Transverse colon (tissue), 4 donors: ENCODE results near the gene CCDC43. TPM values are rescaled to one million over a fixed set of nuclear protein-coding genes. Genes with fewer than 3 reads are reported as not detected.
"Not testable (repeated sequence)": the region's sequence is repeated elsewhere in the genome, so short reads cannot be mapped to it uniquely, and the experiment has no call there.

Experiments
- DNase-seq: peaks from one replicate; pipeline ENCODE4 v3.0.0-alpha.2; 2019
- H3K27ac ChIP-seq, 4 donors: fragments of 200-600 bp; sonication (generic); 2 replicates each; pipeline ENCODE4 v1.5.1; 2016 to 2018; ENCODE audit warnings: inconsistent platforms in 4 of 4
- H3K27me3 ChIP-seq: fragments of 200-600 bp; sonication (generic); 2 replicates; pipeline ENCODE4 v1.5.1; 2017; ENCODE audit warnings: inconsistent platforms
- H3K36me3 ChIP-seq, 4 donors: fragments of 200-600 bp; sonication (generic); 2 replicates each; pipeline ENCODE4 v1.5.1; 2017 to 2019; ENCODE audit warnings: inconsistent platforms in 4 of 4
- H3K4me1 ChIP-seq, 4 donors: fragments of 200-600 bp; sonication (generic); 2 replicates each; pipeline ENCODE4 v1.5.1; 2017 to 2020; ENCODE audit warnings: inconsistent platforms in 4 of 4
- H3K4me3 ChIP-seq, 4 donors: fragments of 200-600 bp; sonication (generic); 1 replicate in 1 of 4; 2 replicates in 3 of 4; pipeline versions ENCODE4 v1.5.1 to v1.6.1; 2017 to 2019; ENCODE audit warnings: inconsistent platforms in 4 of 4
- H3K9me3 ChIP-seq, 2 donors: fragments of 200-600 bp; sonication (generic); 2 replicates each; pipeline ENCODE4 v1.5.1; 2017 to 2019; ENCODE audit warnings: inconsistent platforms in 2 of 2
- CTCF ChIP-seq, 5 experiments: fragments of 200-600 bp in 3 of 5; fragments of 450-650 bp in 2 of 5; sonication (generic) in 3 of 5; IDR thresholded peaks; 1 replicate in 2 of 5; 2 replicates in 3 of 5; pipeline ENCODE4 v1.5.1; 2016 to 2017; ENCODE audit warnings: antibody characterized with exemption in 5 of 5, inconsistent platforms in 3 of 5, mild to moderate bottlenecking in 2 of 5, moderate library complexity in 1 of 5
- EP300 ChIP-seq: sonication (generic); formaldehyde crosslinking; IDR thresholded peaks from one replicate; pipeline ENCODE4 v1.6.1; 2017; ENCODE audit warnings: antibody characterized with exemption, low read depth
- POLR2A ChIP-seq: fragments of 450-650 bp; IDR thresholded peaks from one replicate; pipeline ENCODE4 v1.6.1; 2016; ENCODE audit warnings: antibody characterized with exemption, mild to moderate bottlenecking, moderate library complexity
- POLR2AphosphoS5 ChIP-seq, 3 donors: sonication (generic); formaldehyde crosslinking; IDR thresholded peaks; one replicate each; pipeline ENCODE4 v1.6.1; 2016; ENCODE audit warnings: antibody characterized with exemption in 3 of 3
- WGBS, 2 donors: methylation state at CpG; one replicate each; pipeline ENCODE4 v1.1.5; 2018; ENCODE audit warnings: low coverage in 1 of 2; 5-methylcytosine and 5-hydroxymethylcytosine counted together
- in situ Hi-C, 4 donors: fragments of 200-750 bp; cut with MboI; loops; one replicate each; pipeline versions ENCODE4 v1.15.0 to v1.15.1; 2017; ENCODE audit warnings: low sequenced_read_pairs in 3 of 4, low pct_ligation_motif_present in 1 of 4, low pct_unique_long_range_greater_than_20kb in 1 of 4
- intact Hi-C: fragments of 100-400 bp; cut with DNase I; formaldehyde crosslinking; loops from one replicate; pipeline ENCODE4 v1.15.1; 2023; ENCODE audit warnings: low total_unique reads
- total RNA-seq, 4 donors: library from RNA; depleted of rRNA; stranded (reverse); fragments of >200 nt; gene quantifications; one replicate each; pipeline ENCODE4 v1.1.0, GENCODE V29; 2016

The CCDC43 gene
- total RNA-seq, 4 donors from 2014 or later = 2.0 to 16.1 (median 13.8) TPM

GRCh38 chr17:44688675-44689476 is 700 bp downstream of the CCDC43 start:
- Histone ChIP-seq H3K4me3 (peak overlapping the region; percentile 35 to 77 (median 68)), H3K27me3 (no peaks in the 10 kb centered on the region), H3K9me3 (no peaks in the 10 kb centered on the region), H3K27ac (peak overlapping the region; percentile 78 to 88 (median 85)), H3K4me1 (peaks cover 0 to 18% (median 14%) of the 10 kb centered on the region in 4 donors), H3K36me3 (peaks cover 0 to 1% (median 0%) of the 10 kb centered on the region in 4 donors)
- no peak for DNase-seq
- TF ChIP-seq CTCF (IDR thresholded peaks at IDR 0.05) (no peak), EP300 (no peak), POLR2A (no peak), POLR2AphosphoS5 (IDR thresholded peaks at IDR 0.05) (no peak)
- WGBS, 2 donors = 1 to 5% methylated on average over 4 to 13 of the region's 13 CpGs
- intact Hi-C loops (no loop called here), in situ Hi-C loops (no loop called here)

DNA sequence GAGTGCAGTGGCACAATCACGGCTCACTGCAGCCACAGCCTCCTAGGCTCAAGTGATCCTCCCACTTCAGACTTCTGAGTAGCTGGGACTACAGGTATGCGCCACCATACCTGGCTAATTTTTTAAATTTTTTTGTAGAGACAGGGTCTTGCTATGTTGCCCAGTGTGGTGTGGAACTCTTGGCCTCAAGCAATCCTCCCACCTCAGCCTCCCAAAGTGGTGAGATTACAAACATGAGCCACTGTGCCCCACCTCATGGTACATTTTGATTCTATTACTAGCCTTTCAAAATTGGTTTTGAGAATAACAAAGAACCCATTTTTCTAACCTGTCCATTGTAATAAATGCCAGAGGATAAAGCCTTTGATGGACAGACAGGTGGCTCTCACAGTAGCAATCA is 1.4 kb downstream of the CCDC43 start:
- Histone ChIP-seq H3K27ac (no peak overlapping the region), H3K9me3 (no peaks in the 10 kb centered on the region), H3K4me3 (peak overlapping the region in 1 of 4 donors; percentile 73), H3K27me3 (no peaks in the 10 kb centered on the region), H3K36me3 (peaks cover 0 to 8% (median under 1%) of the 10 kb centered on the region in 4 donors), H3K4me1 (peaks cover 0 to 18% (median 14%) of the 10 kb centered on the region in 4 donors)
- in situ Hi-C loops = no loop called here
- WGBS, 2 donors = 90 to 92% methylated on average over 2 of the region's 2 CpGs
- DNase-seq = no peak
- TF ChIP-seq CTCF (IDR thresholded peaks at IDR 0.05) = no peak
- TF ChIP-seq POLR2A = no peak
- TF ChIP-seq EP300 = no peak
- TF ChIP-seq POLR2AphosphoS5 (IDR thresholded peaks at IDR 0.05) = no peak
- intact Hi-C loops = no loop called here

DNA sequence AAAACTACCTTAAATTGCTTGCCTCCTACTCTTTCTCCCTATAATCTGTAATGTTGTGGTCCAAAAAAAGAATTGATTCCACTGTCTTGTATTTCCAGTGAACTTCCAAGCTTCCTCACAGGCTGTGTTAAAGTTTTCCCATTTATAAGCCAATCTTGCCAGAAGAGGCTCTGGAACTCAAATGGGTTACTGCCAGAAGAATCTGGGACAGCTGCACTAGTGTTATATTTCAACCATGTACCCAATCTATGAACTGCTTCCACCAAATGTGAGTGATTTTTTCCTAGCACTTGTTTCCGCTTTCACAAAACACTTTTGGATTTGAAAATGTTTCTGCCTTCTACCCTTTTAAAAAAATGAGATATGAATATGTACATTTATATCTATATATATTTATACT is 1.8 kb downstream of the CCDC43 start:
- no peaks in the 10 kb centered on the region for H3K9me3 ChIP-seq
- H3K4me1 ChIP-seq = peaks cover 0 to 18% (median 14%) of the 10 kb centered on the region in 4 donors
- no peak for DNase-seq
- H3K27me3 ChIP-seq = no peaks in the 10 kb centered on the region
- in situ Hi-C loops = no loop called here
- H3K4me3 ChIP-seq = no peak overlapping the region
- TF ChIP-seq EP300 (no peak), CTCF (IDR thresholded peaks at IDR 0.05) (no peak), POLR2A (no peak), POLR2AphosphoS5 (IDR thresholded peaks at IDR 0.05) (no peak)
- peaks cover 0 to 12% (median 3%) of the 10 kb centered on the region in 4 donors for H3K36me3 ChIP-seq
- intact Hi-C loops = no loop called here
- H3K27ac ChIP-seq = no peak overlapping the region
- WGBS, 2 donors = 83 to 100% methylated on average over 1 of the region's 1 CpG

DNA sequence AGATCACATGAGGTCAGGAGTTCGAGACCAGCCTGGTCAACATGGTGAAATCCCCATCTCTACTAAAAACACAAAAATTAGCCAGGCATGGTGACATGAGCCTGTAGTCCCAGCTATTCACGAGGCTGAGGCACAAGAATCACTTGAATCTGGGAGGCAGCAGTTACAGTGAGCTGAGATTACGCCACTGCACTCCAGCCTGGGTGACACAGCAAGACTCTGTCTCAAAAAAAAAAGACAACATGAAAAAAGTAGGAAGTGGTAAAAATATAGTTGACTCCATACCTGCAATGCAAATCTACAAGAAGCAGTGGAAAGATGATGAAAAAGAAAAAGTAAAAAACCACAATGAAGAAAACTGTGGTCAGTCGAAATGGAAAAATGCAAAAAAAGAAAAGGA is 6.3 kb downstream of the CCDC43 start:
- intact Hi-C loops, H3K27ac ChIP-seq, H3K4me1 ChIP-seq, DNase-seq, in situ Hi-C loops, H3K4me3 ChIP-seq, H3K27me3 ChIP-seq, H3K9me3 ChIP-seq: not testable (repeated sequence)
- WGBS, 2 donors = 73 to 86% methylated on average over 1 to 4 of the region's 4 CpGs
- H3K36me3 ChIP-seq = peaks cover 0 to 41% (median 13%) of the 10 kb centered on the region in 4 donors

GRCh38 chr17:44677136-44677535 is 12.4 kb downstream of the CCDC43 start:
- DNase-seq = no peak
- Histone ChIP-seq H3K9me3 (no peaks in the 10 kb centered on the region), H3K4me3 (no peak overlapping the region), H3K4me1 (no peaks in the 10 kb centered on the region), H3K36me3 (peaks cover 0 to 25% (median 8%) of the 10 kb centered on the region in 4 donors), H3K27me3 (no peaks in the 10 kb centered on the region), H3K27ac (no peak overlapping the region)
- TF ChIP-seq POLR2AphosphoS5 (IDR thresholded peaks at IDR 0.05) (no peak), EP300 (no peak), CTCF (IDR thresholded peaks at IDR 0.05) (no peak), POLR2A (no peak)
- in situ Hi-C loops (no loop called here), intact Hi-C loops (no loop called here)
- WGBS, 2 donors = 58 to 70% methylated on average over 2 of the region's 2 CpGs
